GM18520 (cell line): ENCODE measurements around the gene SYNE1.

ENCODE experiments used
- ATAC-seq: cut with Tn5 transposase; IDR thresholded peaks from one replicate; pipeline ENCODE4 v1.9.1; 2021; ENCODE audit not compliant: unreplicated experiment

SYNE1 gene

DNA sequence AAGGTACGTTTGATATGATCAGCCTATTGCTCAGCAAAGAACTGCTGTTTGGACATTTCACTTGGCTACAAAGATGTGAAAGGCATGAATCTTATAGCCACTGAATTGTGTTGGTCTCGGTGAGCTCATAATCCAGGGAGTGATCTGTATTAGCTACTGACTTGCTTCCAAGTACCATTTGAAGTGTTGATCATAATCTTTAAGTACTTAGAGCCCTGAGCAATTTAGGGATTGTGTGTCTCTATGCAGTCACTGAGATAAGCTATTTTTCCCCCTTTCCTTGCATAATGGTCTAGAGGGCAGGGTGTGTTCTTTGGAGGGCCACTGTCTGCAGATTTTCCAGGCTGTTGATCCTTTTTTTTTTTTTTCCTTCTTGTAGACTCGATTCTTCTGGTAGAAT, 436.0 kb downstream of the SYNE1 start:
- no peak for ATAC-seq

DNA sequence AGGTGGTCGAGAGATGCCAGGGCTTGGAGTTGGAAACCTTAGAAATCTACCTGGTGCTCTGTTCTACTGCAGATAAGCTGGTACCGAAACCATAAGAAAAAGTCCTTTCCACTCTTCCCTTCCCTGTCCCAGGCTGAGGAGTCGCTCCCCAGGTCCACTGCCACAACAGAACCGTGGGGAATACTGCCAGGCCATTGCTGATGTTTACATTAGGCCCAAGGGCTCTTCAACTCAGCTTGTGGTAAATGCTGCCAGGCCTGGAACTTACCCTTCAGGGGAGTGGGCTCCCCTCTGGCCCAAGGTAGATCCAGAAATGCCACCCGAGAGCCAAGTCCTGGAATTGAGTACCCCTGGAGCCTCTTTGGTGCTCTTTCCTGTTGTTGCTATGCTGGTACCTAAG, 441.3 kb downstream of the SYNE1 start:
- ATAC-seq: no peak

DNA sequence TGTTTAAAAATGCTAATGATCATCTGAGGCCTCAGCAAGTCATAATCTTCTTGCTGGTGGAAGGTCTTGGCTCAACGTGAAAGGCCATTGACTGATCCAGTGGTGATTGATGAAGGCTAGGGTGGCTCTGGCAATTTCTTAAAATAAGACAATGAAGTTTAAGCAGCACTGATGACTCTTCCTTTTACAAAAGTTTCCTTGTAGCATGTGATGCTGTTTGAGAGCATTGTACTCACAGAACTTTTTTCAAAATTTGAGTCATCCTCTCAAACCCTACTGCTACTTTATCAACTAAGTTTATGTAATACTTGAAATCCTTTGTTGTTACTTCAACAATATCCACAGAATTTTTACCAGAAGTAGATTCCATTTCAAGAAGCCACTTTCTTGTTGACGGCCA, 447.4 kb downstream of the SYNE1 start:
- no peak for ATAC-seq

DNA sequence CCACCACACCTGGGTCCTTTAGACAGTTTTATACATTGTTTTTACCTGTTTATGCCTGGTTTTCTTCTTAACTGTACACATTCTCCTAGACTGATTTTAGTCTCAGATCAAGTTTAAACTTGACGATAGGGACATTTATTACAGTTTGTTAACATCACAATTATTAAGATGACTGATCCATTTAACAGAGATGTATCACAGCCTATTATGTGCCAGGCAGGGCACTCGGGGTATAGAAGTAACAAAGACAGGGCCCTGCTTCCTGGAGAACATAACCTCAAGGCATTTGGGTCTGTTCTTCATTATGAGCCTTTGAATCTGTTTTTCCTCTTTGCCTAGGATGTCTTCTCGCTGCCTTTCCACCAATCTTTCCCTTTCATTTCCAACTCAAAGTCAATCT, 449.2 kb downstream of the SYNE1 start:
- no peak for ATAC-seq

DNA sequence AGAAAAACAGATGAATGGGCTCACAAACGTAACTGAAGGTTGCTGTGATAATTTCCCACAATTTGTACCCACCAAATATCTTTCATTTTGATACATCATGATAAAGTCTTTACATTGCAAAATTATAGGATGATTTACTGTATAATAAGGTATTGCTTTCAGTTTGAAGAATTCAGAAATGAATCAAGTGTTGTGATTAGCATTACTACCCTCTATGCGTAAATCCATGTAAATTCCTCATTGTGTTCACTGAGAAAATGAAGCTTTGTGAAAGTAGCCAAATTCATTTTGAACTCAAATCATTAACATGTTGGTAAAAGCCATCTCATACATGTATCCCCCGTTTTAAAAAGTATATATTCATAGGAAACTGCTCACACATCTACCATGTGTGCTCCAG, 450.3 kb downstream of the SYNE1 start:
- ATAC-seq: no peak

DNA sequence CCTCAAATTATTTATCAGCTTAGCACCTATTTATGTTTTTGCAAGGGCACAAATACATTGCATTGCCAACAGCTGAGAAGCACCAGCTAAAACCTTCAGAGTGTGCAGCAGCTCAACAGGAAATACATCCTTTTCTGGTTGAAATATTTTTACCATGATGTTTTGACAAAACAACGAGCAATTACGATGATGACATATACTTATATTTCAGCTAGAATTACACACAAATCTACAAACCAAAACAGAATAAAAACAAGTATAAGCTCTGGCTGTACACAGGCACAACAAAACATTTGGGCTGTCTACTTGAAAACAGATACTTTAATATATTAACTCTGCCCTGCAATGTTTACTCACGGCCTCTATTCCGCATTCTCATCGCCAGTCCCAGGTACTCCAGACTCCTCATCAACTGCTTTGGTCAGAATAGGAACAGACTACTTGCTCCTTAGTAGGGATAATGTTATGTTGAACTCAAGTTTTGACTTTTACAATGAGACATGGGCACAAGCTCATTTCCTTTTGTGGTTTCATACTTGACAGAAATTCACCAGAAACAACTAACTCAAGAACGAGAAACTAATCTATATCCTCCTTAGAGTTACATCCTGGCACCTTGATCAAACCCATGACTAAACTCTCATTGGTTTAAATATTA, 452.1 kb downstream of the SYNE1 start:
- peak; percentile 58 for ATAC-seq

DNA sequence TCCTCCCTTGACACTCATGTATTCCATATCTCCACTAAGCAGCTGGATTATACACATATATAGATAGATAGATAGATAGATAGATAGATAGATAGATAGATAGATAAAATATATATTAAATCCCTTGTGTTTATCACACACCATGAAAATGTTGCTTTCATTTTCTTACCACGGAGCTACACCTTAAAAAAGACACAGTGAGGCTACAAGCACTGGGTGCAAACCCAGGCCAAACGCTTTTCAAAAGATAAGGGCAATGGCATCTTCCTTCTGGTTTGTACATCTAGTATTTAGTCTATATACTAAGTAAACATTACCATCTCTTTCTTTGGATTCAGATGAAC, 452.6 kb downstream of the SYNE1 start:
- ATAC-seq: peak; percentile 35

DNA sequence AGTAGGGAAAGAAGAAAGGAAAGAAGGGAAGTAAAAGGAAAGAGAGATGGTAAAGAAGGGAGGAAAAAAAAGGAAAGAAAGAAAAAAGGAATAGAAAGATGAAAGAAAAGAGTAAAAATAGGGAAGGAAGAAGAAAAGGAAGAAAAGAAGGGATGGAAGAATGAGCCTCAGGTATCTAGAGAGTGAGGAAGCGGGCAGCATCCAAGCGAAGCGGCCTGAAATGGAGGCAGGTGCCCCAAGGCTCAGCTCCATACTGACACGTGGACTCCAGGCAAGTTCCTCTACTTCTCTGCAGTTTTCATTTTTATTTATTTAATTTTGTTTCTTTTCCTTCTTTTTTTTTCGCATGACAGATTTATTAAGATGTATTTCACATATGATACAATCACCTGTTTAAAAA, 456.6 kb downstream of the SYNE1 start:
- no peak for ATAC-seq

DNA sequence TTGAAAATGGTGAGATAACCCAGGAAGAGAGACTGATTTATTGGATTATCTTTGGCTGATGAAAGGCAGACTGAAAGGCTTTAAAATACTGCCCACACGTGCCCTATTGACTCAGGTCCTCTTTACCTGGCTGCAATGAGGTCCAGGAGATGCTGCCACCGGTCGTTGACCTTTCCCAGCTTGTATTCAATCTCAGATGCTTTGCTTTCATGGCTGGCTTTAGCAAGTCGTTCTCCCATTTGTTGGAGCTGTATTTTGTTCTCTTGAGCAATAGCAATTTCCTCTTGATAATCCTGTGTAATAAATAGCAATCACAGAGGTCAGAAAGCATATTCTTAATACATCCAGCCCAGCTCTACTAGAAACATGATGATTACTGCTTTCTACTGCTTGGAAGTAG, 460.9 kb downstream of the SYNE1 start:
- ATAC-seq: no peak

DNA sequence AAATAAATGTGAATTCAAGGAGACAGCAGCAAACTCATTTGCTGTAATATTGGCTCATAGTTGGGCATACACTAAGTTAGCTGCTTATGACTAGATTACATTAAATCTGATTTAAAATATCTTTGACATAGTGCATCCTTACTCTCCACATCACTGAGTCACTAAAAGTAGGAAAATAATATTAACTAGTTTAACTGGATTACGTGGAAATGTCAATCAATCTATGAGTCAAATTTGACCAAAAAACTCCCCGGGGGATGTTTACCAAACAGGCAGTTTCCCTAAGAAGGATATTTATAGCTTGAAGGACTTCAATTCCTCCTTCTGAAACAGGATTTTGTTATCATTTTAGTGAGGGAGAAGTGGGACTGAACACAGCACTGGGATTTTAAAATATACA, 463.2 kb downstream of the SYNE1 start:
- ATAC-seq: no peak

DNA sequence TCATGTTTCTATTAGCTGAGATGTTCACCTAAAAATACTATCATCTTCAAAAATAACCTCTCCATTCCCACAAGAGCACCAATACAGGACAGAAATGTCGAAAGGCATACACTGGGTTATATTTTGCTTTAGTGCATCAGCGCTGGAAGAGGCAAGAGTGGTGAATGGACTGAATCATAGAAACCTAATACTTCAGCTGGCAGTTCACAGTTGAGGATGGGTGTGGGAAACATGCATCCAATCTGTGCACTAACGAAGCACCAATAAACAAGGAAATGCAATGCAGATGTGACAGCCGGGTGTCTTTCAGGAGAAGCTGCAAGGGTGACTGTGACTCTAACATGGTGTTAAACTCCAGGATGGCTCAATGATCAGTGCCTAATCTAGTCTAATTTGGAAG, 463.8 kb downstream of the SYNE1 start:
- ATAC-seq: no peak

DNA sequence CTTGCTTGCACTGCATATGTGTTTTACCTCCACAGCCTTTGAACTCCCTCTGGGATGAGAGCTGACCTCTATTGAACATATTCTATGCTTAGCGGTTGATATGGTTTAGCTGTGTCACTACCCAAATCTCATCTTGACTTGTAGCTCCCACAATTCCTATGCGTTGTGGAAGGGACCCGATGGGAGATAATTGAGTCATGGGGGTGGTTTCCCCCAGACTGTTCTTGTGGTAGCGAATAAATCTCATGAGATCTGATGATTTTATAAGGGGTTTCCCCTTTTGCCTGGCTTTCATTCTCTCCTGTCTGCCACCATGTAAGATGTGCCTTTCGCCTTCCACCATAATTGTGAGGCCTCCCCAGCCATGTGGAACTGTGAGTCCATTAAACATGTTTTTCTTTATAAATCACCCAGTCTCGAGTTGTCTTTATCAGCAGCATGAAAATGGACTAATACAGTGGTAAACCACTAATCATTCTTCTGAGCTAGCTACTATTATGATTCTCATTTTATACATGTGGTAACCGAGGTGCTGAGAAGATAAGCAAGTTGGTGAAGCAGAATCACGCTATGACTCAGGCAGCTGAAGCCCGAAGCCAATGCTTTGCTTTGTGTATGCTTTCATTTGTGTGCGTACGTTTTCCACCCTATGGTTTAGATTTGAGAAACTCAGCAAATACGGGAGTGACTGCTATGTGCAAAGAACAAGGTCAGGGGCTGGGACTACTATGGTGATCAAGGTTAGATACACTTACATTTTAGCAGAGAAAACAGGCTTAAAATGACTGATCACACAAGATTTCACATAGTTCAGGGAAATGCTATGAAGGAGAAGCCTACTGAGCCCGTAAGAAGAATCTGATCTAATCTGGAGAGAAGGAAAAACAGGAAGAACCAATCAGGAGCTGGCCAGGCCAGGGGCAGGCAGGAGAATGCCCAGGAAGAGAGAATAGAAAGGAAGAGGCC, 466.2 kb downstream of the SYNE1 start:
- peak; percentile 98 for ATAC-seq

DNA sequence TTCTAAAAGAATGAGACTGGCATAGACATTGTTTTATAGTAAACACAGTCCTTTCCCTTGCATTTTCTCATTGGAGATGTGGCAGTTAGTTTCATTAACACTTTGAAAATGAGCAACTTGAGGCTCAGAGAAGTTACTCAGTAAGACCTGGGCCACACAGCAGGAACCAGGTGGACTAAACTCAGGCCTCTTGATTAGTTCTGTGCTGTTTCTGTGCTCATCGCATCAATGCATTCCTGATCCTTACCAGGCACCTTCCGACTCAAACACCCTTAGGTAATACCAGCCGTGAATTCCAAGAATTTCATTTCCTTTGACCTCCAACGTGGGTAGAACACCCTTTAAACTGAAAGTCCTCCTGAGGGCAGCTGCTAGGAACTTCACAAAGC, 466.9 kb downstream of the SYNE1 start:
- no peak for ATAC-seq

DNA sequence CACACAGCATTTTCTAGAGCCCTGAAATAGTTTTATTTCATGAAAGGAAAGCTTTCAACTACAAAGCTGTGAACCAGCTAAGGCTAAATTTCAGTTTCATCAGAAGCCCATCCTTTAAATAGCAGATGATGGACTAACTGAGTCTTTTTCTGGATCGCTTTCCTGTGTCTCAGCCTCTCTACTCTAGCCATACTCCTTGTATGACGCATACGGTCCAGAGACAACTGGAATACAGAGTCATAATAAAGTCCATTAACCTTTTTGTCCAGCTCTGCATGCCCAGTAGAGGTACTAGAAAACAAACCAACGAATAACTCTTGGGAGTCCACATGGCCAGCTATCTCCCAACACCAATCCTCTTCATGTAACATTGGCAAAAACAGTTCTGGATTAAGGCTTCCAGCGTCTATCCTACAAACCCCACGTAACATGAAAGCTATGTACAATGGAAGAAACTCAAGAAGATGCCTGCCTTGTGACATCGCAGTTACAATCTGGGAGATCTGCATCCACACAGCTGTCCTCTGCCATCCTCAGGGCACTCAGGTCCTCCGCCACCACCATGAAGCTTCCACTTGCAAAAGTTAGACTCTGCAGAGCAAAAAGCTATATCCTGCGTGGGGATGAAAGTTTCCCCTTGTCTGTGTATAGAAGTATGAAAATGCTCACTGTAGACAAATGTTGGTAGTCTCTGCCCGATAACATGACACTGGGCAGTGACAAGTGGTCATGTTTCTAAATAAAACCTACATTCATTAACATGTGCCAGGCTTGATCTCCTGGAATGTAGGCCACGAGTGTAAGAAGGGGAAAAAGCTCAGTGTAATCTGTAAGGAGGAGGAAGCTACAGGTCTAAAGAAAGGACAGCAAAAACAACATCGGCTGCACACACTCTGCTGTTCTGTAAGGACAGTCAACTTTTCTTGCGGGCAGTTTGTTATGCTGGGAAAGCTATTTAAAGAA, 469.2 kb downstream of the SYNE1 start:
- no peak for ATAC-seq

DNA sequence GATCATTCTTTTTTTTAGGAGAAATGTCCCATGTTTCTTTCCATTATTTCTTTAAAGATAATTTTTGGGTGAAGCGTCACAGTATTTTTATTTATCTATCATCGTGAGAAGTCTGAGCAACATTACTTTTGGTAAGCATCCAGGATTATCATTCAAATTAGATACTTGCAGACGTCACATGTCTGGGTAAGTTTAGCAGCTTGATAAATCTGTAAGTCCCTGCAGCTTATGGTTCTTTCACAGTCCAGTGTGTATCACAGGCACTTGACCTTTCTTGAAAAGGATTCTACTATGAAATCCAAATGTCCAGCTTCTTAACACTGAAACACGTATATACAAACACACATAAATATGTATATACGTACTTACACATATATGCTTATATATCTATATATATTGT, 470.3 kb downstream of the SYNE1 start:
- no peak for ATAC-seq

DNA sequence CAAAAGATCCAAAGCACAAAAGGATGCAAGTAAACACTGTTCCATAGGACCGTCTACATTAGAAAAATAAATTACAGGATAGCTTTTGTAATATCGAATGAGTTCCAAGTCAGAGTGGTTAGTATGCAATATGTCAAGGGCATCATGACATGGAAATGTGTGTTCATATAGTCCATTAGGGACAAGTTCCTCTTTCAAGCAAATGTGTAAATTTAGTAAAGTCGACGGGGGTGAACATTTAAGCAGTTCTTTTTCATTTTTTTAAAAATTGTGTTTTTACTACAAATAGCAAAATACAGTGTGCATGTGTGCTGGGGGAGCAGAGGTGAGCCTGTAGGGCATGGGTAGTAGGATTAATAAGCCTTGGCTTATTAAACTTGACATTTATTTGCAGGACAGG, 470.7 kb downstream of the SYNE1 start:
- ATAC-seq: no peak

DNA sequence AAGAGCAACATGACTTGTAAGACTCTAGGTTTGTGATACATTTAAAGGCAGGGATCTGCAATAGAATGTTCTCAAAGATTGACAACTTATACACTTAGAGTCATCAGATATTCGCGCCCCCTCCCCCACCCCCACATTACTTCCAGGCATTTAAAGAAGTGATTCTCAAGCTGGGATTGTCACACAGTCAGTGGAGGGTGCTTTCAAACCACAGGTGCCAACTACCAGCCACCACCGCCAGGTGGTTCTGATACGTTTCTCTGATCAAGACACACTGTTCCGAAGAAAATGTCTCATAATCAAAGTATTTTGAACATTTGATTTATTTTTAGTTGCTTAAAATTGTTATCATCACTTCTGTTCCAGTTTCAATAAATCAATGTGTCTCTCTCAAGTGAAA, 472.2 kb downstream of the SYNE1 start:
- ATAC-seq: no peak

DNA sequence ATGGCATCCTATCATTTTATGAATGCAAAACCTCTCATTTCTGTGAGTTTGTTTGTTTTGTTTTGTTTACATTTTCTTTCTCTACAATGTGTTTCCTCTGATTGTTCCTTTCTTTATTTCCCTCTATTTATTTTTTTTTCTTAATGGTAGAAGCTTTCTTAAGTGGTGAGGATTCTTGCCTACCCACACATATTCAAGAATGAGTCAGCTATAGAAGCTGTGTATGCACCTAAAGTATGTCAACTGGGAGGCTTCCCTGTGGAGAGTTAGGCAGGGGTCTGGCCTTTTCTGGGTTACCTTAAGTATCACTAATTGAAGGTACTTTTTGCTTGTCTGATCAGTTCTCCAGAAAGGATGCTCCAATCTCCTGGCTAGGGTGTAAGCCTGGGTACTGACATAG, 475.7 kb downstream of the SYNE1 start:
- no peak for ATAC-seq

DNA sequence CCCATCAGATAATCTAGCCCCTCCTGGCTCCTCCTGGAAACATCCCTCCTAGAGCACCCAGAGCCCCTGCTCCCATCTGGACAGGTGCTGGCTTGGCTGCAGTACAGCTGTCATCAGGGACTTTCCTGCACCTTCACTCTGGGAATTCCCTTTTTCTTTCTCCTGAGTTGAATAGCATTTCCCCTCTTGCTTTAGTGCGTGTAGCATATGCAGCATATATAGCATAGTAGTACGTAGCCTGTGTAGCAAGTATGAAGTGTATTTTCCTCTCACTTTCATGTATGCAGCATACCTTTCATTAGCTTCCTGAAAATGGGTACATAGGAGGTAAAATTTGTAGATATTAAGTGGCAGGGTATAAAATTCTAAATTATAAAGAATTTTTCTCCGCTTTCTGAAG, 476.8 kb downstream of the SYNE1 start:
- ATAC-seq: peak; percentile 97

DNA sequence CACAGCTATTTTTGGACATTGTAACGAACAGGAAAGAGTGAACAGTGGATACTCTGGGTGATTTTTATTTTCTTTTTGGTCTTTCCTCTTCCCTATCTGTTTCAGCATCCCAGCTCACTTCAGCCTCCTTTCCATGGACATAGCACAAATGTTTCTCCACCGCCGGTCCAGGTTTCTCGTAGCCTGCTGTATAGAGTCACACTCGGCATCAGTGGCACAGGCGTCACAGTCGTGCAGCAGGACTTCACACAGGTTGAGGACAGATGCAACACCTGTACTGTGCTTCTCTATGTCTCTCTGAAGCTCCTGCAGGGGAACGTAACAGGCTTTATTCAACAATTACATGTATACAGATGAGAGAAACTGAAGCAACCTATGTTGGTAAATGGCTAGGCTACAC, 481.4 kb downstream of the SYNE1 start:
- ATAC-seq: no peak

DNA sequence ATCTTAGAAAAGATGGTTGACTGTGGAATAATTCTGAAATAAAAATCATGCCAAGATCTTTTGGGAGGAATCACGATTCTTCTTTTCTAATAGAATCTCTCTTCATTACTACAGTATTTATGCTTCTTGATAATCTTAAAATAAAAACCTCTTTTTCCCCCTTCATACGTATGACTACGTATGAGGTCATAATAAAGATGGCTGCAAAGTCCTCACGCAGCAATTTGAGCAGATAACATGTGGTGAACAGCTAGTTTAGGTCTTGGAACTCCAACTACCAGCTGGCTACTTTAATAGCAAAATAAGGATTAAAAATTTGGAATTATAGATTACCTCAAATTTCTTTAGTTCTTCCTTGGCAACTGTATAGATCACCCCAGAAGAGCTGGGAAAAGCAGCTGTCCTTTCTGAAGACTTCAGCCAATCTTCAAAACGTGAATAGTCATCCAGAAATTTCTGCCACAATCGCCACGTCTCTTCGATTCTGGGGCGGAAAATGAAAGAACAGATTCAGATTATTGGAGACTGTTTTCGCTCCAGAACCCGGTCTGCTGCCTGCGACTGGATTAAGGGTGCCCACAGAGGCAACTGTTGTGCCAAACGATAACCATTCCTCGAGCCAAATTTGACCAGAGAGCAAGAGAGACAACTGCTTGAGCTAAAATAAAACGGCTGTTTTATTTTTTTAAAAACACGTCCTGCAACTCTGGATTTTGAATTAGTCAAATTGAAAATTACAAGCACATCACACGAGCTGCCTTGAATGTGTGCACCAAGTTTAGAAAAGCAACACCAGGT, 482.4 kb downstream of the SYNE1 start:
- no peak for ATAC-seq
